IPS-15b (cell line): ENCODE data around the gene RBBP9.
A peak's percentile ranks its signal among the peaks of the same experiment; 100 is the strongest.

Experiments
- H3K27me3 ChIP-seq: one replicate; pipeline ENCODE4 v1.6.1; 2013; ENCODE audit warnings: low read length; ENCODE audit not compliant: control insufficient read depth, insufficient read depth
- H3K36me3 ChIP-seq: one replicate; pipeline ENCODE4 v1.6.1; 2013; ENCODE audit warnings: low read length; ENCODE audit not compliant: control insufficient read depth, insufficient read depth
- H3K4me1 ChIP-seq: one replicate; pipeline ENCODE4 v1.6.1; 2013; ENCODE audit warnings: mild to moderate bottlenecking, low read length; ENCODE audit not compliant: control insufficient read depth, insufficient read depth
- H3K4me3 ChIP-seq: one replicate; pipeline ENCODE4 v1.5.1; 2013; ENCODE audit warnings: low read depth, low read length
- H3K9ac ChIP-seq: one replicate; pipeline ENCODE4 v1.6.1; 2013; ENCODE audit warnings: low read depth, mild to moderate bottlenecking, low read length
- H3K9me3 ChIP-seq: one replicate; pipeline ENCODE4 v1.6.1; 2013; ENCODE audit warnings: mild to moderate bottlenecking, low read length; ENCODE audit not compliant: control insufficient read depth, insufficient read depth

The RBBP9 gene

DNA sequence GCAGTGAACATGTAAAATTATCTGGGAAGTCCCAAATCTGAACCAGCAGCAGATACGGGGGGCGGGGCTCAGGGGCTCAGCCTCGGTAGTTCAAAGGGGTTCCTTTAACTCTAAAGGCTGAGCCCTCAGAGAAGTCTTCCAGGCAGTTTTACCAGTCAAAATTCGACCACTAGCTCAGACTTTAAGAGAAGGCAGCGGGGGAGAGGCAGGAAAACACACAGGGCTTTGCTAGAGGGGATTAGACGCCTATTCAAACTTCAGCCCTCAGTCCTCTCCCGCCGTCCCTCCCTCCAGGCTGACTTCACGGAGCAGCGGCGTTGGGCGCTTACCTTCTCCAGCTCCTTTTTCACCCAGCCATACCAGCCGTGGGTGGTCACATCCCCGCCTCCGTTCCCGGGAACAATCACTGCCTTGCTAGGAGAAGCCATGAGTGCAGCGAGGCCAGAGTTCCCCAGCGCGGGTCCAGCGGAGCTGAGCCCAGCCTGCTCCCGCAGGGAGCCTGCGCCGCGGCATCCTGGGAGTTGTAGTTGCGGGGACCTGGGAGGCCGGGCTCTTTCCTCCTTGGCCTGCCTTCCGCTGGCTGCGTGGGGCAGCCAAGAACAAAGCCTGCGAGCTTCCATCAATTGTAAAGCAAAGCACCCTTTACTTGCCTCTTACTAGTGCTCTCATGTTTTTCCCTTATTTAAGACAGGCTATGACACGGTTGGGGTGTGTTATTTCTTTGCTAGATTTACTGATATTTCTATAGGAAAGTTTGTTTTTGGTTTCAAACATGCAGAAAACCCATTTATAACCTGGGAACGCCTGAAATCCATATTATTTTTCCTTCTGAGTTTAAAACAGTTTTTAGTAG is at the start of gene RBBP9:
RBBP9 (minus strand) TSS at position 486 of the 853 bp plus-strand sequence; CDS start at position 428, 58 bp downstream.
- Histone ChIP-seq H3K4me3 (peak within 1 kb of the TSS; percentile 99), H3K9ac (peak within 1 kb of the TSS; percentile 95), H3K36me3 (no peaks in the 10 kb centered on the region), H3K4me1 (no peaks in the 10 kb centered on the region), H3K27me3 (no peaks in the 10 kb centered on the region), H3K9me3 (no peaks in the 10 kb centered on the region)

DNA sequence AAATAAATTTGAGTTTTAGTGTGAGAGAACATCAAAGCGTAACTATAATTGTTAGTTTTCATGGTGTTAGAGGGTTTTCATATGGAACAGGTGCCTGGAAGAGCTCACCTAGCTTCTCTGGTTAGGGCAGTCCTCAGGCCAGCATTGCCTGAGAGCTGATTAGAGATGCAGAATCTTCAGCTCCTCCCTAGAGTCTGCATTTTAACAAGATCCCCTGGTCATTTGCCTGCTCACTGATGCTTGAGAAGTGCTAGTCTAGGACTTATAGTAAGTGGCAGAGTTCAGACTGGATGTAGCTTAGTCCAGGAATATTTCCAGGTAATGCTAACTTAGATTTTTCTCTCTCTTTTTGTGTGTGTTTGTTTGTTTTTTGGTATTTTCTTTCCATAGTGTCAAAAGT is 48.5 kb upstream of the RBBP9 start:
- H3K4me3 ChIP-seq, result no peak overlapping the region
- no peaks in the 10 kb centered on the region for H3K9me3 ChIP-seq
- peaks cover 29% of the 10 kb centered on the region for H3K36me3 ChIP-seq
- no peaks in the 10 kb centered on the region for H3K4me1 ChIP-seq
- no peak overlapping the region for H3K9ac ChIP-seq
- no peaks in the 10 kb centered on the region for H3K27me3 ChIP-seq

DNA sequence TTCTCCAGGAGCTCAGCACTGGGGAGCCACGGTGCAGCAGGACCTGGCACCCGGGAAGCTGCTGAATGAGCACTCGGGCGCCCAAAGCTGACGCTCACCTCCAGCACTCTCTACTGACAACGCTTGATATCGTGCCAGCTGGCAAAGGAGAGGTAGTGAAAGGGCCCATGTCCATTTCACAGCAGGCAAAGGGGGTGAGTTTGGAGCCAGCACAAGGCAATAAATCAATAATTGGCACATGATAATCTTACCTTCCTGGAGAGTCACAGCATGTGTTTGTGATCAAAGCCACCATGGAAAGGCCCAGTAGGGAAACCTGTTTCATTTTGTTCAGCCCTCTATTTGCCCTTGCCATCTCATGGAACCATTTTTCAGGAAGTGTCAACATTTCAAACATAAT is 46.9 kb upstream of the RBBP9 start:
- H3K9ac ChIP-seq, result no peak overlapping the region

DNA sequence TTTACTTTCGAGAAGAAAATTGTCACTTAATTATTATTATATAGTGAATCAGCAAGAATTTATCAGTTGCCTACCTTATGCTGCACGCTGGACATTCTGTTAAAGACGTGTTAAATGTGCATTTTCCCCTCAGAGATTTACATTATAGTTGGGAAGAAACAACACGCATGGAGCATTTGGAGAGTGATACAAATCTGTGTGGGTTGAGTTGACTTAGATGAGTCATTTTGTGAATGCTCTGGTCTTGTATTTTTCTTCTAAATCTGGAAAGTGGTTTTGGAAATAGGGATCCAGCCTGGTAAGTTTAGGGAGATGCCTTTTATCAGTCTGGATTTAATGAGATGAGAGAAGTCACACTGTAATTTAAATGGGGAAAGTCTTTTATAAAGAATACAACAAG is 46.2 kb upstream of the RBBP9 start:
- H3K4me1 ChIP-seq, result no peaks in the 10 kb centered on the region
- no peaks in the 10 kb centered on the region for H3K27me3 ChIP-seq
- H3K4me3 ChIP-seq, result no peak overlapping the region
- H3K36me3 ChIP-seq, result peaks cover 27% of the 10 kb centered on the region
- no peaks in the 10 kb centered on the region for H3K9me3 ChIP-seq
- no peak overlapping the region for H3K9ac ChIP-seq

More for the DNA sequence above, 46.9 kb upstream of the RBBP9 start:
- Histone ChIP-seq H3K9me3 (no peaks in the 10 kb centered on the region), H3K4me1 (no peaks in the 10 kb centered on the region), H3K27me3 (no peaks in the 10 kb centered on the region), H3K36me3 (peaks cover 29% of the 10 kb centered on the region), H3K4me3 (no peak overlapping the region)

DNA sequence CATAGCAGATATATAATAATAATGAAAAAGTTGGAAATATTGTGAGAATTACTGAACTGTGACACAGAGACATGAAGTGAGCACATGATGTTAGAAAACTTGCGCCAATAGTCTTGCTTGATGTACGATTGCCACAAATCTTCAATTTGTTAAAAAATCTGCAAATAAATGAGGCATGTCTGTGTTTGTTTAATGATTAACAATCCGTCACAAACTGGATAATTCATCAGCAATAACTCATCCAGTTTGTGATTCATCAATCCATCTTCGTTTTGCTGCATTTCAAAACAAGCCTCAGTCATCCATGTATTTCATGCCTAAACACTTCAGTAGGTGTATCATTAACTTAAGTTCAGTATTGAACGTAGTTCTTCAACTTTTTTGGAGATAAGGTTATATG is 44.7 kb upstream of the RBBP9 start:
- H3K4me1 ChIP-seq, result no peaks in the 10 kb centered on the region
- H3K4me3 ChIP-seq, result no peak overlapping the region
- no peaks in the 10 kb centered on the region for H3K9me3 ChIP-seq
- H3K27me3 ChIP-seq, result no peaks in the 10 kb centered on the region
- H3K36me3 ChIP-seq, result peaks cover 21% of the 10 kb centered on the region
- H3K9ac ChIP-seq, result no peak overlapping the region

DNA sequence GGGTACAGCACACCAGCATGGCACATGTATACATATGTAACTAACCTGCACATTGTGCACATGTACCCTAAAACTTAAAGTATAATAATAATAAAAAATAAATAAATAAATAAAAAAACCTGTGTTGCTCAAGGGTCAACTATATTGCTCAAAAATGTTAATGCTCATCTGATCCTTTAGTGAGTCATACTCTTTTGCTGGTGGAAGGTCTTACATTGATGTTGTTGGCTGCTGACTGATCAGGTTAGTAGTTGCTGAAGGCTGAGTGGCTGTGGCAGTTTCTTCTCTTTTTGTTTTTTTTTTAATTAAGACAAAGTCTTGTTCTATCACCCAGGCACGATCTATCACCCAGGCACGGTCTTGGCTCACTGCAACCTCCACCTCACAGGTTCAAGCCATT is 40.6 kb upstream of the RBBP9 start:
- no peaks in the 10 kb centered on the region for H3K9me3 ChIP-seq
- no peaks in the 10 kb centered on the region for H3K27me3 ChIP-seq
- H3K4me3 ChIP-seq, result no peak overlapping the region
- H3K4me1 ChIP-seq, result no peaks in the 10 kb centered on the region
- H3K9ac ChIP-seq, result no peak overlapping the region
- H3K36me3 ChIP-seq, result peaks cover 17% of the 10 kb centered on the region

DNA sequence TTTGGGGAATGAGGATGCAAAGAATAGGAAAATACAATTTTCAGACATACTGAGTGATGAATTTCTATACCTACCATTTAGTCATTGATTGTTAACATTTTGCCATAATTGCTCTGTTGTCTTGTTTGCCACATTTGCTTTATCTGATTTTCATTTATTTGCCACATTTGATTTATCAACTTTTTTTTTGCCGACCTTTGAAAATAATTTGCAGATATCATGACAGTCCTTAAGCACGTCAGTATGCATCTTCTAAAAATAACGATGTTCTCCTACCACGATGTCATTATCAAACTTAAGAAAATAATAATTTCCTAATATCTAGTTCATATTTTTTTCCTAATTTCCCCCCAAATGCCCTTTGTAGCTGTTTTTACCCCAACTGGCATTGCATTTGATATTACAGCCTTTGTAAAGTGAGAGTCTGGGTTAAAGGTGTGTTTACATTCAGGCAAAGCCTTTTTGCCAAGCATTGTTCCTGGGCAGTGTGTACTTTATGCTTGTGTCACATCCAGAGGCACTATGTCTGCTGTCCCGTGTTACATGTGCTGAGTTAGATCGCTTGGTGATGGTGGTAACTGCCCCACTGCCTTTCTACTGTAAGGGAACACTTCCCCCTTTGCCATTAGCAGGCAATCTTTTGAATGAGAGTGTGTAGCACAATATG is 37.1 kb upstream of the RBBP9 start:
- no peaks in the 10 kb centered on the region for H3K4me1 ChIP-seq
- no peaks in the 10 kb centered on the region for H3K9me3 ChIP-seq
- no peaks in the 10 kb centered on the region for H3K27me3 ChIP-seq
- no peak overlapping the region for H3K4me3 ChIP-seq
- no peak overlapping the region for H3K9ac ChIP-seq
- H3K36me3 ChIP-seq, result peaks cover 28% of the 10 kb centered on the region

DNA sequence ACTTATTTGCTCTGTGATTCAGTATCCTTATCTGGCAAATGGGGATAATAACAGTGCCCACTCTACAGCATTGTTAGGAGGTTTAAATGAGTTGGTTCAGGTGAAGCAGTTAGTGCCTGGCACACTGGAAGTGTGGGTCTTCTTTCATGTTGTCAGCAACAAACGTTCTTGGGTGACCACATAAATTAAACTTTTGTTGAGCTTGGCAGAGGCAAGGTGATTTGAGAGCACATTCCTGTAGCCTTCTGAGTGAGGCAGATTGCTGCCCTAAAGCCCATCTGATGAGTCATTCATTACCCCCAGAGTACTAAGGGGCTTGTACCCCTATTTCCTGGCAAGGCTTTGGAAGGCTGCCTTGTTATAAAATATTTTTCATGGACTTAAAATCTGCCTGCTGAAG is 36.5 kb upstream of the RBBP9 start:
- Histone ChIP-seq H3K9me3 (no peaks in the 10 kb centered on the region), H3K36me3 (peaks cover 32% of the 10 kb centered on the region), H3K27me3 (no peaks in the 10 kb centered on the region), H3K4me1 (no peaks in the 10 kb centered on the region), H3K9ac (no peak overlapping the region), H3K4me3 (no peak overlapping the region)

DNA sequence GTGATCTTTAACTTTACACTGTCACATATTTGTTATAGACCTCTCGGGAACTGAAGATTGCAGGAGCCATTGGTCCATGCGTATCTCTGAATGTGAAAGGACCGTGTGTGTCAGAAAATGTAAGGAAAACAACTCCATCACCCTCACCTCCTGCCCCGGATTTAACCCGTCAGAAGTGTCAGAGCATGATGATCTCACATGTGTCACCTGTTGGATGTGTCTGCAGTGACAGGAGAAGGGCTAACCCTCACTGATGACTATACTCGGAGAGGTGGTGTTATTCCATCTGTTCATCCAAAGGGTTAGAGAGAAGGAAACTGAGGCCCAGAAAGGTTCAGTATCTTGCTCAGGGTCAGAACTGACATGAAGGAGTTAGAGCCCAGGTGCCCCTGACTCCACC is 35.6 kb upstream of the RBBP9 start:
- H3K36me3 ChIP-seq, result peaks cover 36% of the 10 kb centered on the region
- H3K27me3 ChIP-seq, result no peaks in the 10 kb centered on the region
- no peak overlapping the region for H3K4me3 ChIP-seq
- H3K9ac ChIP-seq, result no peak overlapping the region
- H3K9me3 ChIP-seq, result no peaks in the 10 kb centered on the region
- no peaks in the 10 kb centered on the region for H3K4me1 ChIP-seq

DNA sequence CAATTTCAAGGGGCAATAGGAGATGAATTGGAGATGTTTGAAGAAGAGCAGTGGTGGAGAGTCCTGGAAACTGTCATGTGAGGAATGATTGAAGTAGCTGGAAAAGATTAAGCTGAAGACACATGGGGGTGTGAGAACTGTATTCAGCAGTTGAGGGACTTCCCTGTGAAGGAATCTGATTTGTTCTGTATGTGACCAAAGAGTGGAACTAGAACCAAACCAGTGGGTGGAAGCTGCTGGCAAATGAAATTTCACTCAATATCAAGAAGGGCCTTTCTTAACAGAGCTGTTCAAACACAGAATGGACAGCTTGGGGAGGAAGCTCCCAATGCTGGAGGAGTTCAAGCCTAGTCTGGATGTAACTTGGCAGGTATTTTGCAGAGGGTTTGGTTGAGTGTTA is 32.0 kb upstream of the RBBP9 start:
- no peaks in the 10 kb centered on the region for H3K4me1 ChIP-seq
- no peak overlapping the region for H3K9ac ChIP-seq
- H3K27me3 ChIP-seq, result no peaks in the 10 kb centered on the region
- no peaks in the 10 kb centered on the region for H3K9me3 ChIP-seq
- H3K4me3 ChIP-seq, result no peak overlapping the region
- H3K36me3 ChIP-seq, result peaks cover 53% of the 10 kb centered on the region

DNA sequence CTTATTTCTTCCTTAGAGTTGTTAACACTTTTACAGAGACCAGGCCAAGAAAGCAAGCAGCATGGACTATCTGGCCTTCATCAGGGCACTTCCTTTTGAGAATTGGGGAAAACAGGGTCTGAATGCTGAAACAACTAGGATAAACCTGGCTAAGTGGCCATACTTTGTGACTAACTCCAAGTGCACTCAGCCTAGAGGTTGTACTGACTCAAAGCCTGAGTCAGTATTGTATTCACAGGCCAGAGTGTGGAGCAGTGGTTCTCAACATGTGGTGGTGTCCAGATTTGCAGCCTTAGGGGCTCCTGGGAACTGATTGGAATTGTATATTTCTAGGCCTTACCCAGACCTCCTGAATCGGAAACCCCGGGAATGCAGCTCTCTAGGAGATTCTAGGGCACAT is 30.8 kb upstream of the RBBP9 start:
- Histone ChIP-seq H3K36me3 (peaks cover 45% of the 10 kb centered on the region), H3K9me3 (no peaks in the 10 kb centered on the region), H3K4me3 (no peak overlapping the region), H3K4me1 (no peaks in the 10 kb centered on the region), H3K27me3 (no peaks in the 10 kb centered on the region), H3K9ac (no peak overlapping the region)

DNA sequence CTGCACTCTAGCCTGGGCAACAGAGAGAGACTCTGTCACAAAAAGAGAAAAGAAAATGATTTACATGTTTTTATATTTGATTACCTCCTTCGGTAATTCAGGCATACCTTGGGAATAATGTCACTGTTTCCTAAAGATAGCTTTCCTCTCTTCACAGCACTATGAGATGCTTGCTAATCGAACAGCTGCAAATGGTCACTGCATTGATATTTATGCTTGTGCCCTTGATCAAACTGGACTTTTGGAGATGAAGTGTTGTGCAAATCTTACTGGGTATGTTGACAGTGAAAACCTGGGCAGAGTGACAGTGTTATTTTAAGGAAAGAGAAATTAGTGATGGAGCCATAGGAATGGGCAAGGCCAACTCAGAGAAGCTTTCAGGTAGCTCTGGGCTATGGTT is 30.3 kb upstream of the RBBP9 start:
- peaks cover 40% of the 10 kb centered on the region for H3K36me3 ChIP-seq
- H3K9ac ChIP-seq, result no peak overlapping the region
- no peaks in the 10 kb centered on the region for H3K27me3 ChIP-seq
- H3K4me1 ChIP-seq, result no peaks in the 10 kb centered on the region
- H3K4me3 ChIP-seq, result no peak overlapping the region
- H3K9me3 ChIP-seq, result no peaks in the 10 kb centered on the region
